NOMO-1 treated with DMSO at 0.1 percent for 48 hours (cell line): ENCODE results near the gene OSBPL1A.

Source experiments
- DNase-seq: peaks from one replicate; lab custom pipeline; 2025; ENCODE audit not compliant: unreplicated experiment; lab: John Stamatoyannopoulos, UW

Gene OSBPL1A

GRCh38 chr18:24230766-24231165 is 166.9 kb downstream of the OSBPL1A start:
- no peak for DNase-seq

- DNase-seq = no peak
Measured at GRCh38 chr18:24228667-24229041, 169.0 kb downstream of the OSBPL1A start.

- DNase-seq = peak; percentile 67
Measured at GRCh38 chr18:24227977-24228666, 169.5 kb downstream of the OSBPL1A start.

GRCh38 chr18:24220318-24220688 is 177.3 kb downstream of the OSBPL1A start:
- DNase-seq = no peak

- DNase-seq = no peak
Measured at GRCh38 chr18:24219561-24220317, 177.9 kb downstream of the OSBPL1A start.

- no peak for DNase-seq
Measured at GRCh38 chr18:24214913-24215312, 182.7 kb downstream of the OSBPL1A start.

- no peak for DNase-seq
Measured at GRCh38 chr18:24214144-24214543, 183.5 kb downstream of the OSBPL1A start.

- no peak for DNase-seq
Measured at GRCh38 chr18:24212939-24213338, 184.7 kb downstream of the OSBPL1A start.

- no peak for DNase-seq
Measured at GRCh38 chr18:24209558-24209957, 188.1 kb downstream of the OSBPL1A start.

- no peak for DNase-seq
Measured at GRCh38 chr18:24208270-24209035, 189.2 kb downstream of the OSBPL1A start.

- DNase-seq = no peak
Measured at GRCh38 chr18:24204904-24205303, 192.7 kb downstream of the OSBPL1A start.

GRCh38 chr18:24201699-24202687 is 195.6 kb downstream of the OSBPL1A start:
- no peak for DNase-seq

GRCh38 chr18:24200494-24201290 is 196.9 kb downstream of the OSBPL1A start:
- DNase-seq = no peak

GRCh38 chr18:24199372-24199962 is 198.2 kb downstream of the OSBPL1A start:
- no peak for DNase-seq

- DNase-seq = no peak
Measured at GRCh38 chr18:24198461-24198860, 199.2 kb downstream of the OSBPL1A start.

GRCh38 chr18:24197412-24197811 is 200.2 kb downstream of the OSBPL1A start:
- DNase-seq = no peak

- DNase-seq = no peak
Measured at GRCh38 chr18:24196764-24197163, 200.9 kb downstream of the OSBPL1A start.

- DNase-seq = no peak
Measured at GRCh38 chr18:24195296-24196053, 202.1 kb downstream of the OSBPL1A start.

- no peak for DNase-seq
Measured at GRCh38 chr18:24190590-24190989, 207.0 kb downstream of the OSBPL1A start.
